GM23338 (cell line): ENCODE results near the gene ANKFN1. TPM values are rescaled to one million over a fixed set of nuclear protein-coding genes. Genes with fewer than 3 reads are reported as not detected.

Experiments
- ATAC-seq: fragments of 200-7000 bp; cut with Tn5 transposase; 3 replicates; pipeline ENCODE4 v1.9.1; 2020
- DNase-seq: peaks from one replicate; pipeline ENCODE4 v3.0.0-alpha.2; 2015; ENCODE audit warnings: low spot score
- H2AFZ ChIP-seq: fragments of 200-600 bp; sonication (generic); 2 replicates; pipeline ENCODE4 v1.8.0; 2016; ENCODE audit warnings: antibody characterized with exemption, mild to moderate bottlenecking, moderate library complexity
- H3F3A ChIP-seq: fragments of 200-600 bp; sonication (generic); replicated peaks from 2 replicates; pipeline ENCODE4 v1.8.0; 2017; ENCODE audit warnings: antibody characterized with exemption, mixed run types, low read depth
- H3K27ac ChIP-seq: fragments of 200-600 bp; sonication (generic); 2 replicates; pipeline ENCODE4 v1.6.1; 2016; ENCODE audit warnings: low read depth
- H3K27me3 ChIP-seq: fragments of 200-600 bp; sonication (generic); 2 replicates; pipeline ENCODE4 v1.8.0; 2016; ENCODE audit warnings: mild to moderate bottlenecking, mixed run types, moderate library complexity; ENCODE audit not compliant: insufficient read depth
- H3K36me3 ChIP-seq: fragments of 200-600 bp; sonication (generic); 2 replicates; pipeline ENCODE4 v1.8.0; 2016; ENCODE audit warnings: mild to moderate bottlenecking; ENCODE audit not compliant: insufficient read depth
- H3K4me1 ChIP-seq: fragments of 200-600 bp; sonication (generic); 2 replicates; pipeline ENCODE4 v1.8.0; 2016; ENCODE audit warnings: mild to moderate bottlenecking, moderate library complexity; ENCODE audit not compliant: insufficient read depth
- H3K4me2 ChIP-seq: fragments of 200-600 bp; sonication (generic); 2 replicates; pipeline ENCODE4 v1.7.1; 2017; ENCODE audit warnings: mixed run types
- H3K4me3 ChIP-seq: fragments of 200-600 bp; sonication (generic); 2 replicates; pipeline ENCODE4 v1.6.1; 2016; ENCODE audit warnings: mixed run types
- H3K79me2 ChIP-seq: fragments of 200-600 bp; sonication (generic); replicated peaks from 2 replicates; pipeline ENCODE4 v1.8.0; 2017; ENCODE audit warnings: mild to moderate bottlenecking; ENCODE audit not compliant: insufficient read depth
- H3K9me2 ChIP-seq: fragments of 200-600 bp; sonication (generic); 2 replicates; pipeline ENCODE4 v1.8.0; 2017; ENCODE audit not compliant: insufficient read depth
- H4K20me1 ChIP-seq: fragments of 200-600 bp; sonication (generic); replicated peaks from 2 replicates; pipeline ENCODE4 v1.8.0; 2017; ENCODE audit warnings: mild to moderate bottlenecking; ENCODE audit not compliant: insufficient read depth
- H3K27ac Mint-ChIP-seq: 2 replicates; pipeline ENCODE4 v1.8.0; 2020; ENCODE audit warnings: inconsistent platforms, mild to moderate bottlenecking, moderate library complexity, mixed read lengths
- H3K27me3 Mint-ChIP-seq: 3 replicates; pipeline ENCODE4 v1.8.0; 2022; ENCODE audit warnings: low read depth, mild to moderate bottlenecking, moderate library complexity, mixed read lengths, inconsistent platforms; ENCODE audit not compliant: insufficient read depth, poor library complexity
- H3K36me3 Mint-ChIP-seq: 3 replicates; pipeline ENCODE4 v1.8.0; 2021; ENCODE audit warnings: low read depth, mild to moderate bottlenecking, inconsistent platforms, moderate library complexity, mixed read lengths
- H3K4me1 Mint-ChIP-seq: 3 replicates; pipeline ENCODE4 v1.8.0; 2020; ENCODE audit warnings: mild to moderate bottlenecking, inconsistent platforms, mixed read lengths
- H3K4me3 Mint-ChIP-seq: 3 replicates; pipeline ENCODE4 v1.8.0; 2021; ENCODE audit warnings: moderate library complexity, mild to moderate bottlenecking, inconsistent platforms, mixed read lengths
- H3K9me3 Mint-ChIP-seq: 3 replicates; pipeline ENCODE4 v1.8.0; 2020; ENCODE audit warnings: moderate library complexity, mild to moderate bottlenecking, inconsistent platforms, mixed read lengths
- EZH2 ChIP-seq: fragments of 200-600 bp; sonication (generic); IDR thresholded peaks from one replicate; pipeline ENCODE4 v1.8.0; 2017; ENCODE audit warnings: antibody characterized with exemption, mild to moderate bottlenecking, low read depth; ENCODE audit not compliant: unreplicated experiment
- EZH2phosphoT487 ChIP-seq: fragments of 200-600 bp; sonication (generic); IDR thresholded peaks from one replicate; pipeline ENCODE4 v1.8.1; 2018; ENCODE audit warnings: antibody characterized with exemption; ENCODE audit not compliant: unreplicated experiment
- JUNB ChIP-seq: IDR thresholded peaks from one replicate; pipeline ENCODE4 v1.6.1; 2016; ENCODE audit warnings: antibody characterized with exemption; ENCODE audit not compliant: unreplicated experiment
- NANOG ChIP-seq: IDR thresholded peaks from 2 replicates; pipeline ENCODE4 v1.6.1; 2016; ENCODE audit warnings: antibody characterized with exemption, borderline replicate concordance
- STAT1 ChIP-seq: IDR thresholded peaks from one replicate; pipeline ENCODE4 v1.6.1; 2016; ENCODE audit warnings: antibody characterized with exemption; ENCODE audit not compliant: unreplicated experiment
- ZNF114 ChIP-seq: fragments of 250-450 bp; sonication (Bioruptor Pico); IDR thresholded peaks from 2 replicates; pipeline ENCODE4 v1.5.0; 2020; ENCODE audit warnings: mild to moderate bottlenecking, moderate library complexity
- ZNF331 ChIP-seq: fragments of 250-450 bp; sonication (Bioruptor Pico); IDR thresholded peaks from 2 replicates; pipeline ENCODE4 v1.5.0; 2020; ENCODE audit warnings: low read depth, mild to moderate bottlenecking, moderate library complexity
- polyA plus RNA-seq: library from polyadenylated mRNA; unstranded; fragments of >200 nt; fragmentation: Nextera tagmentation; extraction: Ambion mirVana; gene quantifications from 2 replicates; pipeline ENCODE4 v1.2.1, GENCODE V29; 2016
- total RNA-seq: library from RNA; depleted of rRNA; stranded (reverse); fragments of >200 nt; shearing (Covaris generic); gene quantifications from 2 replicates; pipeline ENCODE4 v1.2.3, GENCODE V29; 2014
- TF ChIP-seq, protein P1 (sequence below): IDR thresholded peaks from 2 replicates; pipeline ENCODE4 v1.6.1; 2016; ENCODE audit warnings: antibody characterized with exemption
- TF ChIP-seq, protein P2 (sequence below): fragments of 250-450 bp; sonication (Bioruptor Pico); IDR thresholded peaks from 2 replicates; pipeline ENCODE4 v1.5.0; 2020; ENCODE audit warnings: mild to moderate bottlenecking, moderate library complexity
- TF ChIP-seq, protein P3 (sequence below): IDR thresholded peaks from one replicate; pipeline ENCODE4 v1.6.1; 2018; ENCODE audit warnings: antibody characterized with exemption; ENCODE audit not compliant: unreplicated experiment
- TF ChIP-seq, protein P4 (sequence below), 2 experiments: fragments of 200-600 bp in 1 of 2; sonication (generic) in 1 of 2; conservative IDR thresholded peaks; 2 replicates each; pipeline versions ENCODE4 v1.5.1 to v1.6.1; 2016 to 2017; ENCODE audit warnings: antibody characterized with exemption in 2 of 2, low read depth in 2 of 2, mild to moderate bottlenecking in 2 of 2, moderate library complexity in 1 of 2

The ANKFN1 gene
- total and polyA plus RNA-seq, 2 experiments from 2014 or later = not detected

DNA sequence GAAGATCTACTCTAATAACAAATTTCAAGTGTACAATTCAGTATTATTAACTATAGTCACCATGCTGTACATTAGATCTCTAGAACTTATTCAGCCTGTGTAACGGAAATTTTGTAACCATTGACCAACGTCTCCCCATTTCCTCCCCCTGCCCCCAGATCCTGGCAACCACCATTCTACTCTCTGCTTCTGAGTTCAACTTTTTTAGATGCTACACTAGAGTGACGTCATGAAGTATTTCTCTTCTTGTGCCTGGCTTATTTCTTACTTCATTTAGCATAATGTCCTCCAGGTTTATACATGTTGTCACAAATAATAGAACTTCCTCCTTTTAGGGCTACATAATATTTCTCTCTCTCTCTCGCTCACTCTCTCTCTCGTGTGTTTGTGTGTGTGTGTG is 157.5 kb downstream of the ANKFN1 start:
- no peaks in the 10 kb centered on the region for H3K27me3 Mint-ChIP-seq
- no peak overlapping the region for H3K27ac ChIP-seq
- H3K79me2 ChIP-seq = no peaks in the 10 kb centered on the region
- no peak for TF ChIP-seq STAT1
- TF ChIP-seq, protein P1, sequence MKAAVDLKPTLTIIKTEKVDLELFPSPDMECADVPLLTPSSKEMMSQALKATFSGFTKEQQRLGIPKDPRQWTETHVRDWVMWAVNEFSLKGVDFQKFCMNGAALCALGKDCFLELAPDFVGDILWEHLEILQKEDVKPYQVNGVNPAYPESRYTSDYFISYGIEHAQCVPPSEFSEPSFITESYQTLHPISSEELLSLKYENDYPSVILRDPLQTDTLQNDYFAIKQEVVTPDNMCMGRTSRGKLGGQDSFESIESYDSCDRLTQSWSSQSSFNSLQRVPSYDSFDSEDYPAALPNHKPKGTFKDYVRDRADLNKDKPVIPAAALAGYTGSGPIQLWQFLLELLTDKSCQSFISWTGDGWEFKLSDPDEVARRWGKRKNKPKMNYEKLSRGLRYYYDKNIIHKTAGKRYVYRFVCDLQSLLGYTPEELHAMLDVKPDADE = no peak
- TF ChIP-seq, protein P2, sequence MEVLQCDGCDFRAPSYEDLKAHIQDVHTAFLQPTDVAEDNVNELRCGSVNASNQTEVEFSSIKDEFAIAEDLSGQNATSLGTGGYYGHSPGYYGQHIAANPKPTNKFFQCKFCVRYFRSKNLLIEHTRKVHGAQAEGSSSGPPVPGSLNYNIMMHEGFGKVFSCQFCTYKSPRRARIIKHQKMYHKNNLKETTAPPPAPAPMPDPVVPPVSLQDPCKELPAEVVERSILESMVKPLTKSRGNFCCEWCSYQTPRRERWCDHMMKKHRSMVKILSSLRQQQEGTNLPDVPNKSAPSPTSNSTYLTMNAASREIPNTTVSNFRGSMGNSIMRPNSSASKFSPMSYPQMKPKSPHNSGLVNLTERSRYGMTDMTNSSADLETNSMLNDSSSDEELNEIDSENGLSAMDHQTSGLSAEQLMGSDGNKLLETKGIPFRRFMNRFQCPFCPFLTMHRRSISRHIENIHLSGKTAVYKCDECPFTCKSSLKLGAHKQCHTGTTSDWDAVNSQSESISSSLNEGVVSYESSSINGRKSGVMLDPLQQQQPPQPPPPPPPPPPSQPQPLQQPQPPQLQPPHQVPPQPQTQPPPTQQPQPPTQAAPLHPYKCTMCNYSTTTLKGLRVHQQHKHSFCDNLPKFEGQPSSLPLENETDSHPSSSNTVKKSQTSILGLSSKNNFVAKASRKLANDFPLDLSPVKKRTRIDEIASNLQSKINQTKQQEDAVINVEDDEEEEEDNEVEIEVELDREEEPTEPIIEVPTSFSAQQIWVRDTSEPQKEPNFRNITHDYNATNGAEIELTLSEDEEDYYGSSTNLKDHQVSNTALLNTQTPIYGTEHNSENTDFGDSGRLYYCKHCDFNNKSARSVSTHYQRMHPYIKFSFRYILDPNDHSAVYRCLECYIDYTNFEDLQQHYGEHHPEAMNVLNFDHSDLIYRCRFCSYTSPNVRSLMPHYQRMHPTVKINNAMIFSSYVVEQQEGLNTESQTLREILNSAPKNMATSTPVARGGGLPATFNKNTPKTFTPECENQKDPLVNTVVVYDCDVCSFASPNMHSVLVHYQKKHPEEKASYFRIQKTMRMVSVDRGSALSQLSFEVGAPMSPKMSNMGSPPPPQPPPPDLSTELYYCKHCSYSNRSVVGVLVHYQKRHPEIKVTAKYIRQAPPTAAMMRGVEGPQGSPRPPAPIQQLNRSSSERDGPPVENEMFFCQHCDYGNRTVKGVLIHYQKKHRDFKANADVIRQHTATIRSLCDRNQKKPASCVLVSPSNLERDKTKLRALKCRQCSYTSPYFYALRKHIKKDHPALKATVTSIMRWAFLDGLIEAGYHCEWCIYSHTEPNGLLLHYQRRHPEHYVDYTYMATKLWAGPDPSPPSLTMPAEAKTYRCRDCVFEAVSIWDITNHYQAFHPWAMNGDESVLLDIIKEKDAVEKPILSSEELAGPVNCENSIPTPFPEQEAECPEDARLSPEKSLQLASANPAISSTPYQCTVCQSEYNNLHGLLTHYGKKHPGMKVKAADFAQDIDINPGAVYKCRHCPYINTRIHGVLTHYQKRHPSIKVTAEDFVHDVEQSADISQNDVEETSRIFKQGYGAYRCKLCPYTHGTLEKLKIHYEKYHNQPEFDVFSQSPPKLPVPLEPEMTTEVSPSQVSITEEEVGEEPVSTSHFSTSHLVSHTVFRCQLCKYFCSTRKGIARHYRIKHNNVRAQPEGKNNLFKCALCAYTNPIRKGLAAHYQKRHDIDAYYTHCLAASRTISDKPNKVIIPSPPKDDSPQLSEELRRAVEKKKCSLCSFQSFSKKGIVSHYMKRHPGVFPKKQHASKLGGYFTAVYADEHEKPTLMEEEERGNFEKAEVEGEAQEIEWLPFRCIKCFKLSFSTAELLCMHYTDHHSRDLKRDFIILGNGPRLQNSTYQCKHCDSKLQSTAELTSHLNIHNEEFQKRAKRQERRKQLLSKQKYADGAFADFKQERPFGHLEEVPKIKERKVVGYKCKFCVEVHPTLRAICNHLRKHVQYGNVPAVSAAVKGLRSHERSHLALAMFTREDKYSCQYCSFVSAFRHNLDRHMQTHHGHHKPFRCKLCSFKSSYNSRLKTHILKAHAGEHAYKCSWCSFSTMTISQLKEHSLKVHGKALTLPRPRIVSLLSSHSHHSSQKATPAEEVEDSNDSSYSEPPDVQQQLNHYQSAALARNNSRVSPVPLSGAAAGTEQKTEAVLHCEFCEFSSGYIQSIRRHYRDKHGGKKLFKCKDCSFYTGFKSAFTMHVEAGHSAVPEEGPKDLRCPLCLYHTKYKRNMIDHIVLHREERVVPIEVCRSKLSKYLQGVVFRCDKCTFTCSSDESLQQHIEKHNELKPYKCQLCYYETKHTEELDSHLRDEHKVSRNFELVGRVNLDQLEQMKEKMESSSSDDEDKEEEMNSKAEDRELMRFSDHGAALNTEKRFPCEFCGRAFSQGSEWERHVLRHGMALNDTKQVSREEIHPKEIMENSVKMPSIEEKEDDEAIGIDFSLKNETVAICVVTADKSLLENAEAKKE (CRISPR knock-in tag) = no peak
- TF ChIP-seq, protein P3, sequence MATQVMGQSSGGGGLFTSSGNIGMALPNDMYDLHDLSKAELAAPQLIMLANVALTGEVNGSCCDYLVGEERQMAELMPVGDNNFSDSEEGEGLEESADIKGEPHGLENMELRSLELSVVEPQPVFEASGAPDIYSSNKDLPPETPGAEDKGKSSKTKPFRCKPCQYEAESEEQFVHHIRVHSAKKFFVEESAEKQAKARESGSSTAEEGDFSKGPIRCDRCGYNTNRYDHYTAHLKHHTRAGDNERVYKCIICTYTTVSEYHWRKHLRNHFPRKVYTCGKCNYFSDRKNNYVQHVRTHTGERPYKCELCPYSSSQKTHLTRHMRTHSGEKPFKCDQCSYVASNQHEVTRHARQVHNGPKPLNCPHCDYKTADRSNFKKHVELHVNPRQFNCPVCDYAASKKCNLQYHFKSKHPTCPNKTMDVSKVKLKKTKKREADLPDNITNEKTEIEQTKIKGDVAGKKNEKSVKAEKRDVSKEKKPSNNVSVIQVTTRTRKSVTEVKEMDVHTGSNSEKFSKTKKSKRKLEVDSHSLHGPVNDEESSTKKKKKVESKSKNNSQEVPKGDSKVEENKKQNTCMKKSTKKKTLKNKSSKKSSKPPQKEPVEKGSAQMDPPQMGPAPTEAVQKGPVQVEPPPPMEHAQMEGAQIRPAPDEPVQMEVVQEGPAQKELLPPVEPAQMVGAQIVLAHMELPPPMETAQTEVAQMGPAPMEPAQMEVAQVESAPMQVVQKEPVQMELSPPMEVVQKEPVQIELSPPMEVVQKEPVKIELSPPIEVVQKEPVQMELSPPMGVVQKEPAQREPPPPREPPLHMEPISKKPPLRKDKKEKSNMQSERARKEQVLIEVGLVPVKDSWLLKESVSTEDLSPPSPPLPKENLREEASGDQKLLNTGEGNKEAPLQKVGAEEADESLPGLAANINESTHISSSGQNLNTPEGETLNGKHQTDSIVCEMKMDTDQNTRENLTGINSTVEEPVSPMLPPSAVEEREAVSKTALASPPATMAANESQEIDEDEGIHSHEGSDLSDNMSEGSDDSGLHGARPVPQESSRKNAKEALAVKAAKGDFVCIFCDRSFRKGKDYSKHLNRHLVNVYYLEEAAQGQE = no peak
- TF ChIP-seq ZNF331 (CRISPR knock-in tag) = no peak
- TF ChIP-seq EZH2 = no peak
- no peak for TF ChIP-seq EZH2phosphoT487
- TF ChIP-seq, protein P4, sequence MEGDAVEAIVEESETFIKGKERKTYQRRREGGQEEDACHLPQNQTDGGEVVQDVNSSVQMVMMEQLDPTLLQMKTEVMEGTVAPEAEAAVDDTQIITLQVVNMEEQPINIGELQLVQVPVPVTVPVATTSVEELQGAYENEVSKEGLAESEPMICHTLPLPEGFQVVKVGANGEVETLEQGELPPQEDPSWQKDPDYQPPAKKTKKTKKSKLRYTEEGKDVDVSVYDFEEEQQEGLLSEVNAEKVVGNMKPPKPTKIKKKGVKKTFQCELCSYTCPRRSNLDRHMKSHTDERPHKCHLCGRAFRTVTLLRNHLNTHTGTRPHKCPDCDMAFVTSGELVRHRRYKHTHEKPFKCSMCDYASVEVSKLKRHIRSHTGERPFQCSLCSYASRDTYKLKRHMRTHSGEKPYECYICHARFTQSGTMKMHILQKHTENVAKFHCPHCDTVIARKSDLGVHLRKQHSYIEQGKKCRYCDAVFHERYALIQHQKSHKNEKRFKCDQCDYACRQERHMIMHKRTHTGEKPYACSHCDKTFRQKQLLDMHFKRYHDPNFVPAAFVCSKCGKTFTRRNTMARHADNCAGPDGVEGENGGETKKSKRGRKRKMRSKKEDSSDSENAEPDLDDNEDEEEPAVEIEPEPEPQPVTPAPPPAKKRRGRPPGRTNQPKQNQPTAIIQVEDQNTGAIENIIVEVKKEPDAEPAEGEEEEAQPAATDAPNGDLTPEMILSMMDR (conservative IDR thresholded peaks at IDR 0.05; ENCODE audit: low read depth in 2 of 2) = no peak
- no peak for TF ChIP-seq ZNF114 (CRISPR knock-in tag)
- no peak for TF ChIP-seq NANOG
- TF ChIP-seq JUNB = no peak
- no peak overlapping the region for H3K4me3 Mint-ChIP-seq
- DNase-seq (no peak), ATAC-seq (no peak)
- no peak overlapping the region for H2AFZ ChIP-seq
- H3K4me3 ChIP-seq = no peak overlapping the region
- H3K9me2 ChIP-seq = peaks cover 3% of the 10 kb centered on the region; the same call in 1 of the 2 replicates
- peaks cover 8% of the 10 kb centered on the region for H3K4me1 ChIP-seq
- H3K36me3 Mint-ChIP-seq = 0 out of 3 replicates have a peak, but pooled peaks cover 2% of the 10 kb centered on the region
- no peaks in the 10 kb centered on the region for H3K36me3 ChIP-seq
- peaks cover 3% of the 10 kb centered on the region; the same call in 1 of the 3 replicates for H3K9me3 Mint-ChIP-seq
- H3F3A ChIP-seq = no peaks in the 10 kb centered on the region
- no peak overlapping the region for H3K27ac Mint-ChIP-seq
- no peaks in the 10 kb centered on the region for H3K27me3 ChIP-seq
- H4K20me1 ChIP-seq = no peaks in the 10 kb centered on the region
- peaks cover 9% of the 10 kb centered on the region for H3K4me1 Mint-ChIP-seq
- no peak overlapping the region for H3K4me2 ChIP-seq
